NK-92 (cell line): Measurements from ENCODE around the gene VPS8.

Source experiments
- DNase-seq: peaks from one replicate; lab custom pipeline; 2025; ENCODE audit not compliant: unreplicated experiment; lab: John Stamatoyannopoulos, UW

Gene VPS8

GRCh38 chr3:185046603-185047002 is 234.6 kb downstream of the VPS8 start:
- no peak for DNase-seq

- no peak for DNase-seq
These were observed 237.7 kb downstream of the VPS8 start for GRCh38 chr3:185049710-185050109.

- DNase-seq, result no peak
These were observed 239.8 kb downstream of the VPS8 start for GRCh38 chr3:185051801-185052200.

- DNase-seq, result no peak
These were observed 240.7 kb downstream of the VPS8 start for GRCh38 chr3:185052631-185053030.

GRCh38 chr3:185056908-185057307 is 244.9 kb downstream of the VPS8 start:
- DNase-seq, result no peak

- no peak for DNase-seq
These were observed 245.9 kb downstream of the VPS8 start for GRCh38 chr3:185057829-185058228.

- no peak for DNase-seq
These were observed 246.8 kb downstream of the VPS8 start for GRCh38 chr3:185058796-185059195.

- no peak for DNase-seq
These were observed 247.8 kb downstream of the VPS8 start for GRCh38 chr3:185059766-185060165.

- no peak for DNase-seq
These were observed 248.7 kb downstream of the VPS8 start for GRCh38 chr3:185060655-185061054.

- no peak for DNase-seq
These were observed 250.2 kb downstream of the VPS8 start for GRCh38 chr3:185062191-185062590.

- DNase-seq, result no peak
These were observed 251.5 kb downstream of the VPS8 start for GRCh38 chr3:185063431-185063830.

GRCh38 chr3:185065059-185065458 is 253.1 kb downstream of the VPS8 start:
- DNase-seq, result no peak

- no peak for DNase-seq
These were observed 254.3 kb downstream of the VPS8 start for GRCh38 chr3:185066251-185066650.

- DNase-seq, result no peak
These were observed 255.2 kb downstream of the VPS8 start for GRCh38 chr3:185067173-185067572.

- no peak for DNase-seq
These were observed 257.4 kb downstream of the VPS8 start for GRCh38 chr3:185069037-185070030.

- no peak for DNase-seq
These were observed 258.7 kb downstream of the VPS8 start for GRCh38 chr3:185070491-185071286.

GRCh38 chr3:185071287-185071800 is 259.4 kb downstream of the VPS8 start:
- DNase-seq, result no peak

GRCh38 chr3:185075547-185075946 is 263.6 kb downstream of the VPS8 start:
- no peak for DNase-seq

- no peak for DNase-seq
These were observed 264.3 kb downstream of the VPS8 start for GRCh38 chr3:185076219-185076618.

- no peak for DNase-seq
These were observed 267.7 kb downstream of the VPS8 start for GRCh38 chr3:185079625-185080024.

- DNase-seq, result no peak
These were observed 269.6 kb downstream of the VPS8 start for GRCh38 chr3:185081521-185081920.

GRCh38 chr3:185082149-185082548 is 270.2 kb downstream of the VPS8 start:
- no peak for DNase-seq
